CD4-positive, alpha-beta memory T cell (primary cell): ENCODE data around the gene SEMA3F. TPM values are rescaled to one million over a fixed set of nuclear protein-coding genes. Genes with fewer than 3 reads are reported as not detected.

ENCODE experiments used
- CTCF ChIA-PET: fragments of 350-600 bp; sonication (Branson Sonifier 250); formaldehyde crosslinking; loops from one replicate; lab custom pipeline; 2021; ENCODE audit warnings: inconsistent platforms; ENCODE audit not compliant: partially characterized antibody; lab: Charles Lee
- POLR2A ChIA-PET: fragments of 350-600 bp; sonication (Branson Sonifier 250); formaldehyde crosslinking; loops from one replicate; lab custom pipeline; 2021; ENCODE audit not compliant: partially characterized antibody; lab: Charles Lee
- DNase-seq, 5 donors: peaks; one replicate each; pipeline versions ENCODE4 v3.0.0 to v3.0.0-alpha.2; 2020 to 2022; ENCODE audit warnings: mixed read lengths in 1 of 5
- H3K27ac ChIP-seq: one replicate; pipeline ENCODE4 v1.7.0; 2013; ENCODE audit warnings: low read depth, low read length
- H3K27me3 ChIP-seq: 2 replicates; pipeline ENCODE4 v1.7.0; 2013; ENCODE audit warnings: mild to moderate bottlenecking, low read length, moderate library complexity; ENCODE audit not compliant: insufficient read depth
- H3K36me3 ChIP-seq: 2 replicates; pipeline ENCODE4 v1.7.0; 2013; ENCODE audit warnings: mild to moderate bottlenecking, low read length, moderate library complexity; ENCODE audit not compliant: insufficient read depth
- H3K4me1 ChIP-seq: 2 replicates; pipeline ENCODE4 v1.7.0; 2013; ENCODE audit warnings: mild to moderate bottlenecking, low read length, moderate library complexity; ENCODE audit not compliant: insufficient read depth
- H3K4me3 ChIP-seq, 2 donors: one replicate each; pipeline ENCODE4 v1.7.0; 2013; ENCODE audit warnings: low read length in 2 of 2, mild to moderate bottlenecking in 1 of 2
- H3K9me3 ChIP-seq, 2 donors: one replicate each; pipeline ENCODE4 v1.7.0; 2013; ENCODE audit warnings: low read length in 2 of 2, control low read depth in 1 of 2; ENCODE audit not compliant: control insufficient read depth in 1 of 2
- H3K27ac Mint-ChIP-seq, 7 donors: one replicate each; pipeline ENCODE4 v1.8.0; 2020 to 2021; ENCODE audit warnings: mixed read lengths in 7 of 7, mild to moderate bottlenecking in 6 of 7, inconsistent platforms in 3 of 7, moderate library complexity in 3 of 7
- H3K27me3 Mint-ChIP-seq, 2 donors: one replicate each; pipeline ENCODE4 v1.8.0; 2020 to 2021; ENCODE audit warnings: mixed read lengths in 2 of 2
- H3K36me3 Mint-ChIP-seq, 2 donors: one replicate each; pipeline ENCODE4 v1.8.0; 2020 to 2021; ENCODE audit warnings: mixed read lengths in 2 of 2, inconsistent platforms in 1 of 2, mild to moderate bottlenecking in 1 of 2
- H3K4me1 Mint-ChIP-seq, 4 donors: one replicate each; pipeline ENCODE4 v1.8.0; 2020 to 2021; ENCODE audit warnings: mixed read lengths in 4 of 4, mild to moderate bottlenecking in 1 of 4
- H3K4me3 Mint-ChIP-seq, 8 donors: one replicate each; pipeline ENCODE4 v1.8.0; 2020 to 2021; ENCODE audit warnings: mixed read lengths in 8 of 8, mild to moderate bottlenecking in 7 of 8, moderate library complexity in 6 of 8, inconsistent platforms in 3 of 8
- H3K9me3 Mint-ChIP-seq, 8 donors: one replicate each; pipeline ENCODE4 v1.8.0; 2020 to 2021; ENCODE audit warnings: mixed read lengths in 8 of 8, mild to moderate bottlenecking in 5 of 8, inconsistent platforms in 3 of 8, moderate library complexity in 1 of 8
- intact Hi-C: fragments of 100-400 bp; cut with micrococcal nuclease; formaldehyde crosslinking; loops from one replicate; pipeline ENCODE4 v1.15.1; 2023
- polyA plus RNA-seq, 2 donors: library from polyadenylated mRNA; unstranded; fragments of 300-500 nt; fragmentation: Illumina TruSeq; gene quantifications; one replicate each; pipeline ENCODE4 v1.2.3, GENCODE V29; 2021
- total RNA-seq, 2 experiments: library from RNA; stranded (reverse); gene quantifications; one replicate each; pipeline ENCODE4 v1.2.3, GENCODE V29; 2021

Gene SEMA3F
- total and polyA plus RNA-seq, 4 experiments from 2014 or later: not detected

- Mint-ChIP-seq H3K36me3 (peaks cover 33 to 44% of the 10 kb centered on the region in 2 donors), H3K4me3 (no peak overlapping the region), H3K27me3 (no peaks in the 10 kb centered on the region), H3K4me1 (peaks cover 0 to 11% (median 3%) of the 10 kb centered on the region in 4 donors), H3K9me3 (peaks cover 0 to 4% (median 0%) of the 10 kb centered on the region in 8 donors), H3K27ac (peak overlapping the region in 2 of 7 donors; percentile 4 to 65)
- ChIA-PET POLR2A (interaction anchor here (0.6 to 1.4 kb wide), 7 partner anchors 9 to 334 kb away, joined by 3 to 11 read pairs (median 3); partner anchors contain the start of genes IP6K1 and RBM5), CTCF (interaction anchor here (0.8 to 2.8 kb wide), 15 partner anchors 8 to 126 kb away, joined by 3 to 17 read pairs (median 6); no protein-coding TSS in a partner anchor)
- no peak for DNase-seq
- Histone ChIP-seq H3K4me1 (no peaks in the 10 kb centered on the region), H3K4me3 (no peak overlapping the region), H3K36me3 (peaks cover 41% of the 10 kb centered on the region), H3K9me3 (no peaks in the 10 kb centered on the region), H3K27ac (no peak overlapping the region), H3K27me3 (no peaks in the 10 kb centered on the region)
- intact Hi-C loops: loop anchor here (1.0 to 2.0 kb wide), 3 partner anchors 34 to 153 kb away; partner anchors contain the start of gene SEMA3F
Observed at GRCh38 chr3:50120364-50121071, 34.6 kb upstream of the SEMA3F start.

- Histone ChIP-seq H3K27me3 (no peaks in the 10 kb centered on the region), H3K9me3 (no peaks in the 10 kb centered on the region), H3K36me3 (peaks cover 33% of the 10 kb centered on the region), H3K4me1 (no peaks in the 10 kb centered on the region), H3K4me3 (no peak overlapping the region), H3K27ac (no peak overlapping the region)
- CTCF ChIA-PET: interaction anchor here (1.0 to 2.8 kb wide), 15 partner anchors 9 to 125 kb away, joined by 3 to 17 read pairs (median 6); no protein-coding TSS in a partner anchor
- Mint-ChIP-seq H3K9me3 (peaks cover 0 to 4% (median 0%) of the 10 kb centered on the region in 8 donors), H3K36me3 (peaks cover 24 to 36% of the 10 kb centered on the region in 2 donors), H3K27me3 (no peaks in the 10 kb centered on the region), H3K4me1 (peaks cover 0 to 11% (median 3%) of the 10 kb centered on the region in 4 donors), H3K27ac (peak overlapping the region in 4 of 7 donors; percentile 1 to 73 (median 65)), H3K4me3 (no peak overlapping the region)
- DNase-seq: peak; percentile 56 to 69 (median 62)
- POLR2A ChIA-PET: interaction anchor here (0.6 to 1.4 kb wide), 7 partner anchors 8 to 335 kb away, joined by 3 to 11 read pairs (median 3); partner anchors contain the start of genes IP6K1 and RBM5
- intact Hi-C loops: loop anchor here (1.0 to 2.0 kb wide), 3 partner anchors 33 to 152 kb away; partner anchors contain the start of gene SEMA3F
Observed at GRCh38 chr3:50121072-50122032, 33.8 kb upstream of the SEMA3F start.

- no peak overlapping the region for H3K27ac ChIP-seq
- no peaks in the 10 kb centered on the region for H3K9me3 ChIP-seq
- H3K36me3 ChIP-seq: peaks cover 26% of the 10 kb centered on the region
- H3K4me1 ChIP-seq: no peaks in the 10 kb centered on the region
- ChIA-PET CTCF (interaction anchor here (1.0 to 2.7 kb wide), 5 partner anchors 8 to 117 kb away, joined by 3 to 11 read pairs (median 6); no protein-coding TSS in a partner anchor), POLR2A (interaction anchor here (0.6 to 1.0 kb wide), 2 partner anchors 114 to 158 kb away, joined by 3 read pairs; partner anchors contain the start of gene GNAI2)
- Mint-ChIP-seq H3K27ac (peak overlapping the region in 3 of 7 donors; percentile 36 to 90 (median 65)), H3K9me3 (peaks cover 0 to 4% (median 0%) of the 10 kb centered on the region in 8 donors), H3K36me3 (peaks cover 19 to 29% of the 10 kb centered on the region in 2 donors), H3K4me3 (no peak overlapping the region), H3K27me3 (no peaks in the 10 kb centered on the region), H3K4me1 (peaks cover 0 to 11% (median 3%) of the 10 kb centered on the region in 4 donors)
- no peaks in the 10 kb centered on the region for H3K27me3 ChIP-seq
- H3K4me3 ChIP-seq: no peak overlapping the region
- intact Hi-C loops: no loop called here
- no peak for DNase-seq
Observed at GRCh38 chr3:50122071-50122470, 33.1 kb upstream of the SEMA3F start.

- ChIA-PET POLR2A (interaction anchor here (0.6 to 1.0 kb wide), 2 partner anchors 113 to 157 kb away, joined by 3 read pairs; partner anchors contain the start of gene GNAI2), CTCF (interaction anchor here (1.0 to 2.7 kb wide), 4 partner anchors 9 to 118 kb away, joined by 3 to 11 read pairs (median 6); no protein-coding TSS in a partner anchor)
- peak overlapping the region in 3 of 7 donors; percentile 47 to 90 (median 65) for H3K27ac Mint-ChIP-seq
- peaks cover 0 to 4% (median 0%) of the 10 kb centered on the region in 8 donors for H3K9me3 Mint-ChIP-seq
- intact Hi-C loops: no loop called here
- peaks cover 0 to 11% (median 3%) of the 10 kb centered on the region in 4 donors for H3K4me1 Mint-ChIP-seq
- no peak for DNase-seq
- no peaks in the 10 kb centered on the region for H3K9me3 ChIP-seq
- H3K36me3 ChIP-seq: peaks cover 18% of the 10 kb centered on the region
- peak overlapping the region in 1 of 8 donors; percentile 43 for H3K4me3 Mint-ChIP-seq
- no peaks in the 10 kb centered on the region for H3K27me3 ChIP-seq
- peaks cover 15 to 23% of the 10 kb centered on the region in 2 donors for H3K36me3 Mint-ChIP-seq
- no peaks in the 10 kb centered on the region for H3K27me3 Mint-ChIP-seq
- no peak overlapping the region for H3K4me3 ChIP-seq
- no peak overlapping the region for H3K27ac ChIP-seq
- no peaks in the 10 kb centered on the region for H3K4me1 ChIP-seq
Observed at GRCh38 chr3:50122661-50123391, 32.3 kb upstream of the SEMA3F start.

- peak overlapping the region in 1 of 7 donors; percentile 30 for H3K27ac Mint-ChIP-seq
Observed at GRCh38 chr3:50123394-50124051, 31.6 kb upstream of the SEMA3F start.

More at GRCh38 chr3:50123394-50124051, 31.6 kb upstream of the SEMA3F start:
- ChIA-PET POLR2A (interaction anchor here (1.0 kb wide), 1 partner anchor 103 kb away, joined by 3 read pairs; no protein-coding TSS in a partner anchor), CTCF (interaction anchor here (1.0 to 2.7 kb wide), 2 partner anchors 68 to 102 kb away, joined by 4 to 11 read pairs; partner anchors contain the start of gene GNAT1)
- H3K4me3 Mint-ChIP-seq: no peak overlapping the region
- no peak overlapping the region for H3K27ac ChIP-seq
- H3K9me3 ChIP-seq: no peaks in the 10 kb centered on the region
- H3K4me3 ChIP-seq: no peak overlapping the region
- H3K27me3 Mint-ChIP-seq: no peaks in the 10 kb centered on the region
- intact Hi-C loops: no loop called here
- DNase-seq: no peak
- peaks cover 0 to 4% (median 0%) of the 10 kb centered on the region in 8 donors for H3K9me3 Mint-ChIP-seq
- H3K36me3 Mint-ChIP-seq: peaks cover 8 to 16% of the 10 kb centered on the region in 2 donors
- peaks cover 11% of the 10 kb centered on the region for H3K36me3 ChIP-seq
- H3K4me1 Mint-ChIP-seq: peaks cover 0 to 11% (median 3%) of the 10 kb centered on the region in 4 donors
- no peaks in the 10 kb centered on the region for H3K27me3 ChIP-seq
- no peaks in the 10 kb centered on the region for H3K4me1 ChIP-seq
